NCI-H460 (cell line): ENCODE results near the gene SSBP2. TPM values are rescaled to one million over a fixed set of nuclear protein-coding genes. Genes with fewer than 3 reads are reported as not detected.
"Not testable (repeated sequence)": the region's sequence is repeated elsewhere in the genome, so short reads cannot be mapped to it uniquely, and the experiment has no call there.

Experiments
- DNase-seq: peaks from one replicate; pipeline ENCODE4 v3.0.0-alpha.2; 2016; ENCODE audit warnings: low read depth; ENCODE audit errors: extremely low read depth
- total RNA-seq: library from RNA; depleted of rRNA; stranded (reverse); fragments of >200 nt; shearing (Covaris generic); gene quantifications from 2 replicates; pipeline ENCODE4 v1.2.3, GENCODE V29; 2014

SSBP2 gene
- total RNA-seq, 1 experiment from 2014 or later = 12.0 TPM

- no peak for DNase-seq
These were observed 65.4 kb downstream of the SSBP2 start for GRCh38 chr5:81685471-81685870.

- DNase-seq = no peak
These were observed 71.0 kb downstream of the SSBP2 start for GRCh38 chr5:81679885-81680284.

GRCh38 chr5:81675420-81675819, 75.5 kb downstream of the SSBP2 start:
- DNase-seq = no peak

GRCh38 chr5:81665795-81666194, 85.1 kb downstream of the SSBP2 start:
- DNase-seq = no peak

- DNase-seq = not testable (repeated sequence)
These were observed 90.3 kb downstream of the SSBP2 start for GRCh38 chr5:81660624-81661023.

GRCh38 chr5:81657386-81657785, 93.5 kb downstream of the SSBP2 start:
- DNase-seq = no peak

- DNase-seq = no peak
These were observed 94.1 kb downstream of the SSBP2 start for GRCh38 chr5:81656783-81657182.

- DNase-seq = no peak
These were observed 99.9 kb downstream of the SSBP2 start for GRCh38 chr5:81650987-81651386.

GRCh38 chr5:81646469-81646995, 104.4 kb downstream of the SSBP2 start:
- no peak for DNase-seq

- no peak for DNase-seq
These were observed 108.7 kb downstream of the SSBP2 start for GRCh38 chr5:81642210-81642609.

- no peak for DNase-seq
These were observed 111.3 kb downstream of the SSBP2 start for GRCh38 chr5:81639556-81639955.

- no peak for DNase-seq
These were observed 112.4 kb downstream of the SSBP2 start for GRCh38 chr5:81638471-81638870.

GRCh38 chr5:81633891-81634290, 117.0 kb downstream of the SSBP2 start:
- no peak for DNase-seq

- no peak for DNase-seq
These were observed 117.4 kb downstream of the SSBP2 start for GRCh38 chr5:81633471-81633870.

GRCh38 chr5:81632679-81633078, 118.2 kb downstream of the SSBP2 start:
- DNase-seq = no peak

- no peak for DNase-seq
These were observed 119.3 kb downstream of the SSBP2 start for GRCh38 chr5:81631621-81632020.

GRCh38 chr5:81631124-81631523, 119.8 kb downstream of the SSBP2 start:
- DNase-seq = no peak

- no peak for DNase-seq
These were observed 120.2 kb downstream of the SSBP2 start for GRCh38 chr5:81630684-81631083.

GRCh38 chr5:81629986-81630385, 120.9 kb downstream of the SSBP2 start:
- DNase-seq = no peak

GRCh38 chr5:81628061-81628460, 122.8 kb downstream of the SSBP2 start:
- not testable (repeated sequence) for DNase-seq

GRCh38 chr5:81626524-81626923, 124.4 kb downstream of the SSBP2 start:
- DNase-seq = no peak

- DNase-seq = no peak
These were observed 141.0 kb downstream of the SSBP2 start for GRCh38 chr5:81609810-81610375.

GRCh38 chr5:81608976-81609375, 141.9 kb downstream of the SSBP2 start:
- DNase-seq = no peak
